GM12865 (cell line): Measurements from ENCODE around the gene ASZ1.

Experiments used
- DNase-seq: peaks from one replicate; pipeline ENCODE4 v3.0.0; 2010; ENCODE audit warnings: low read depth
- H3K4me3 ChIP-seq: 2 replicates; pipeline ENCODE4 v1.5.1; 2011; ENCODE audit warnings: mild to moderate bottlenecking, low read depth, low read length, control low read depth
- TF ChIP-seq, protein P1 (sequence below): IDR thresholded peaks from 2 replicates; pipeline ENCODE4 v1.5.1; 2011; ENCODE audit warnings: low read length, control low read depth, low read depth, inconsistent platforms; ENCODE audit not compliant: insufficient read depth; ENCODE audit errors: missing control alignments

The ASZ1 gene

DNA sequence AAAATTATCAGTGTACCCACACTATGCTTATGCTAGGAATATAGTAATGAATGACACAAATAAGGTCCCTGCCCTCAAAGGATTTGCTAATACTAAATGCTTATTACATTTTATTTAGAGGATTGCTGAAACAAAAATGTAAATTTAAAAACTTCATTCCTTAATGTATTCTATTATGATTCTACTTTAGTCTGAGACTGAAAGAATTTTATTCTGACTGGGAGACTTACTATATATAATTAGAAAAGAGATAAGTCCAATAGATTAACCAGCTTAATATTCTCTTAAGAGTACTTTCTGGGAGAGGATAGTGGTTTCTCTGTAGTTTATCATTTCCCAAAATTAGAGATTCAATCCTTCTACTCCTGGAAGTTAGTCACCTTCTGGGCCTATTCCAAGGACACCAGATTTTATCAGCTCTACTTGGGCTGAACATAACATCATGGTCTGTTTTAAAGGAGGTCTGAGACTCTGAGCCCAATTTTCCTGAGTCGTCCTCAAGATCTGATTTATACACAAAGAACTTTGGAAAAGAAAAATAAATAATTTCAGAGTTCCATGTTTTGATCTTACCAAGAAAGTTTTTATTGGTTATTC lies 41.1 kb downstream of the ASZ1 start:
- H3K4me3 ChIP-seq, result no peak overlapping the region
- TF ChIP-seq, protein P1, sequence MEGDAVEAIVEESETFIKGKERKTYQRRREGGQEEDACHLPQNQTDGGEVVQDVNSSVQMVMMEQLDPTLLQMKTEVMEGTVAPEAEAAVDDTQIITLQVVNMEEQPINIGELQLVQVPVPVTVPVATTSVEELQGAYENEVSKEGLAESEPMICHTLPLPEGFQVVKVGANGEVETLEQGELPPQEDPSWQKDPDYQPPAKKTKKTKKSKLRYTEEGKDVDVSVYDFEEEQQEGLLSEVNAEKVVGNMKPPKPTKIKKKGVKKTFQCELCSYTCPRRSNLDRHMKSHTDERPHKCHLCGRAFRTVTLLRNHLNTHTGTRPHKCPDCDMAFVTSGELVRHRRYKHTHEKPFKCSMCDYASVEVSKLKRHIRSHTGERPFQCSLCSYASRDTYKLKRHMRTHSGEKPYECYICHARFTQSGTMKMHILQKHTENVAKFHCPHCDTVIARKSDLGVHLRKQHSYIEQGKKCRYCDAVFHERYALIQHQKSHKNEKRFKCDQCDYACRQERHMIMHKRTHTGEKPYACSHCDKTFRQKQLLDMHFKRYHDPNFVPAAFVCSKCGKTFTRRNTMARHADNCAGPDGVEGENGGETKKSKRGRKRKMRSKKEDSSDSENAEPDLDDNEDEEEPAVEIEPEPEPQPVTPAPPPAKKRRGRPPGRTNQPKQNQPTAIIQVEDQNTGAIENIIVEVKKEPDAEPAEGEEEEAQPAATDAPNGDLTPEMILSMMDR, result no peak
- DNase-seq, result no peak

DNA sequence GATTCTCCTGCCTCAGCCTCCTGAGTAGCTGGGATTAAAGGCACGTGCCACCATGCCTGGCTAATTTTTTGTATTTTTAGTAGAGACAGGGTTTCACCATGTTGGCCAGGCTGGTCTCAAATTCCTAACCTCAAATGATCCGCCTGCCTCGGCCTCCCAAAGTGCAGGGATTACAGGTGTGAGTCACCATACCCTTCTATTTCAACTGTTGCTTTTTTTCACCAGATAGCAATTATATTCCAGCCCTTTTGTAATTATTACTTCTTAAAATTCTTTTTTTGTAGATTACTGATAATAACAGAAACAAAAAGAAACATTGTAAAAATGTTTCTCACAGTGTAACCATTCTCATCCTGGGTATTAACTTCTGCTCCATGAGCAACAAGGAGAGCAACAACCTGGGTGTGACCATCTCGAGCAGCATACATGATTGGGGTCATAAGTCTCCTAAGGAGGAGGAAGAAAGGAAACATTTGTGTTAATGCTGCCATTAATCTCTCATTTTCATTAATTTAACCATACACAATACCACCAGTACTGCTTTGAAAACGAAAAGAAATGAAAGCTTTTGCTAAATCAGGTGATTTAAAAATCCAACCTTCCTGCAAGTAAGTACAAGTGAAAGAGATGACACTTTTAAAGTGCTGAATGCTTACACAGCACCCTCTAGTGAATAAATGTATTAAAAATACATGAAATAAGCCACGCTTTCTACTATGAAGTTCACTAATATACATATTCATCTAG lies 41.8 kb downstream of the ASZ1 start:
- TF ChIP-seq, protein P1, result peak; percentile 35
- DNase-seq, result peak; percentile 48
- peak overlapping the region; percentile 25; the same call in 1 of the 2 replicates for H3K4me3 ChIP-seq

DNA sequence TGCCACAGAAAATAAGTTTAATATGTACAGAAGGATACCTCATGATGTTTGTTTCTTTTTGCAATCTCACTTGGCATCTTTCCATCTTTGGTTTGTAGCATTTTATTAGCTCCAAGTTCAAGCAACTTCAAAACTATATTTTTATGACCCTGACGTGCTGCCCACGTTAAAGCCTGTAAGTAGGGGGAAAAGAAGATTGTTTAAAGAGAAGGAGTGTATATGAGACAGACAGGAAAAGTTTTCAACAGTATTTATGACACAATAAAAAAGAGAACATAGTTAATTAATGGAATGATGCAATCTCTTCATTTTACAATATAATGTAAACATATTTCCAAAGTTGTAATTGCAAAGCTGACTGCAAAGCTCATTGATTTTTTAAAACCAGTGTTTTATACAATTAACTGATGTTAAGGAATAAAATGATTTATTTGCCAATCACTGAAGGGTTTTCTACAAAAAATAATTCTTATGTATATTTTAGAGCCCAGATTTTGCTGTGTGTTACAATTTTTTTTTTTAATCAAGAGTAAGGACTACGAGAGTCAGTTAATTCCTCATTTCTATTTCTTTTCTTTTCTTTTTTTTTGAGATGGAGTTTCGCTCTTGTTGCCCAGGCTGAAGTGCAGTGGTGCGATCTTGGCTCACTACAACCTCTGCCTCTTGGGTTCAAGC lies 42.5 kb downstream of the ASZ1 start:
- TF ChIP-seq, protein P1, result no peak
- no peak overlapping the region for H3K4me3 ChIP-seq
- no peak for DNase-seq

DNA sequence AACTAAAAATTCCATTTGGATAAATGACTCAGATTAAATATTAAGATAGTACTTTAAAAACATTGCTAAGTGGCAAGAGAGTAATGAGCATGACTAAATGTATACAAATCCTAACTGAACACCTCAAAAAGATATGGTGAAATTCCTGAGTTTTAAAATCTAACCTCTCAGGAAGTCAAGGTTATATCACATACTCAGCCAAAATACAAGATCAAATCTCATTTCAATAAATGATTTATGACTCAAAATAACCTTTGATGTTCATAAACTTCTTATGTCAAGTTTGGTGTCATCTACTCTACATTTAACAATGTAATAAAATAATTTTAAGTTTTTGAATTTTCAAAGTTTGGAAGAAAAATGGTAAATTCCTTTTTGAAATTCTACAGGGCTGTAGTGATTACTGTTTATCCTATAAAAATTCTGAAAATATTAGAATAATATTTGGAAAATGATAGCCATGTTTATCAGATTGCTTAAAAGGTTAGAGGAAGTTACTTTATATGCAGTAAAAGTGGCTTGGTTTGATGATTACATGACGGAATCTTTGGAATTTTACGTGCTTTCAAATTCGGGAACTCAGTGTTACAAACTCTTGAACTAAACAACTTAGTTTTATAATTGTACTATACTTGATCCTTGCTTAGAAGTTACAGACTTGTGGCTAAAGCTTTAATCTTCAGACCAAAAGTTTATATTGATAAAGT lies 43.7 kb downstream of the ASZ1 start:
- H3K4me3 ChIP-seq, result no peak overlapping the region
- no peak for DNase-seq
- TF ChIP-seq, protein P1, result no peak

DNA sequence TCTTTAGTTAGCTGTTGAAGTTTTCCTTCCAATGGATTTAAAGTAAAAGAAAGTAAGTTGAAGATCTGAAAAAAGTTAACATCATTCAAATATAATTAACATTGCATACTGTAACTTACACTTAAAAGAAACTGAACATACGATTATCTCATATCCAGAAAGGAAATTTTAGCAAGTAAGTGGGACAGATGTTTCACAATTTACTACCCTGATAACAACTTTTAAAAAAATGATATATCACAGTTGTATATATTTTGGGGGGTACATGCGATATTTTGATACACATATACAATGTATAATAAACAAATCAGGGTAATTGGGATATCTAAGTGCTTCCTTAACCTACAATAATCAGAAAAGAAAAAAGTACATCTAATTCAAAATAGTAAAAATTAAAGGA lies 44.2 kb downstream of the ASZ1 start:
- TF ChIP-seq, protein P1, result no peak

DNA sequence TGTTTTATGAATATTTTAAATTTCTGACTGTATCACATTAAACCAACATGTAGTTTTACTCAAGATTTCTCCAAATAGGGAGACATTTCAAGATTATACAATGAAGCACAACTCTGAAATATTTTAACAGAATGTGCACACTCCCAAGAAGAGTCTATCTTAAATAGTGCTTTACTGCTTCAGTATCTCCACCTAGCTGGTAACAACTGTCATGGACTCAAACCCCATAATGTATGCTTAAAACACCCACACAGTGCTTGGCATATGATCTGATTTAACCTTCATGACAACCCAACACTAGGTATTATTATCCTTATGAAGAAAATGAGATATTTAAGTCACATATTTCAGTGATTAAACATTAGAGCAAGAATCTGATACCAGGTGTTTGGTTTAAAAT lies 45.9 kb downstream of the ASZ1 start:
- TF ChIP-seq, protein P1, result peak; percentile 11
- DNase-seq, result peak; percentile 17
- no peak overlapping the region for H3K4me3 ChIP-seq

More for the DNA sequence above, 44.2 kb downstream of the ASZ1 start:
- no peak overlapping the region for H3K4me3 ChIP-seq
- DNase-seq, result no peak
